ENCODE data around the gene FN1.

DNA sequence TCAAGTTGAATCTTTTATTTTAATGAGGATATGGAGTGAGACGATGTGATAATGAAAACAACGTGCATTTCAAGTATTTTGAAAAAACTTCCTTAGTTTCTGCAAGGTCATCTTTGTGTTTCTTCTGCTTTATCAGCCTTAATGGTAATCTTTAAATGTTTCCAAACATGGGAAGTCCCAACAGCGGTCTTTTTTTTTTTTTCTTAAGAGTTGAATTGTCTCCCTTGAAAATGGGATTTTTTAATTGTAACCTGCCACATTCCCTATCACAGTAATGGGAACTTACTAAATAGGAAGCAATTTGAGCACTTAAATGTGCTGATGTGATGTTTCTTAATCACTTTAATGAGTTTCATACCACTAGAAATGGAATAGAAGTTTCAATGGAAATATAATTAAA, 78.2 kb downstream of the FN1 start:
- TF ChIP-seq, protein P1, sequence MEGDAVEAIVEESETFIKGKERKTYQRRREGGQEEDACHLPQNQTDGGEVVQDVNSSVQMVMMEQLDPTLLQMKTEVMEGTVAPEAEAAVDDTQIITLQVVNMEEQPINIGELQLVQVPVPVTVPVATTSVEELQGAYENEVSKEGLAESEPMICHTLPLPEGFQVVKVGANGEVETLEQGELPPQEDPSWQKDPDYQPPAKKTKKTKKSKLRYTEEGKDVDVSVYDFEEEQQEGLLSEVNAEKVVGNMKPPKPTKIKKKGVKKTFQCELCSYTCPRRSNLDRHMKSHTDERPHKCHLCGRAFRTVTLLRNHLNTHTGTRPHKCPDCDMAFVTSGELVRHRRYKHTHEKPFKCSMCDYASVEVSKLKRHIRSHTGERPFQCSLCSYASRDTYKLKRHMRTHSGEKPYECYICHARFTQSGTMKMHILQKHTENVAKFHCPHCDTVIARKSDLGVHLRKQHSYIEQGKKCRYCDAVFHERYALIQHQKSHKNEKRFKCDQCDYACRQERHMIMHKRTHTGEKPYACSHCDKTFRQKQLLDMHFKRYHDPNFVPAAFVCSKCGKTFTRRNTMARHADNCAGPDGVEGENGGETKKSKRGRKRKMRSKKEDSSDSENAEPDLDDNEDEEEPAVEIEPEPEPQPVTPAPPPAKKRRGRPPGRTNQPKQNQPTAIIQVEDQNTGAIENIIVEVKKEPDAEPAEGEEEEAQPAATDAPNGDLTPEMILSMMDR (IDR thresholded peaks at IDR 0.05; ENCODE audit: borderline replicate concordance, extremely low read depth, low read length, poor library complexity, severe bottlenecking) = no peak
- no peak for TF ChIP-seq EZH2 (IDR thresholded peaks at IDR 0.05; ENCODE audit: borderline replicate concordance, low read depth, low read length, severe bottlenecking)
